Activated gamma-delta T cell (primary cell): ENCODE results near the gene OR11H7.
"Not testable (repeated sequence)": the region's sequence is repeated elsewhere in the genome, so short reads cannot be mapped to it uniquely, and the experiment has no call there.

Experiments used
- DNase-seq: peaks from one replicate; lab custom pipeline; 2025; lab: John Stamatoyannopoulos, UW
- total RNA-seq, 2 donors: gene quantifications; one replicate each; lab custom pipeline; 2026; lab: John Stamatoyannopoulos, UW

OR11H7 gene
- total RNA-seq = 0 reads per million in 2 donors

DNA sequence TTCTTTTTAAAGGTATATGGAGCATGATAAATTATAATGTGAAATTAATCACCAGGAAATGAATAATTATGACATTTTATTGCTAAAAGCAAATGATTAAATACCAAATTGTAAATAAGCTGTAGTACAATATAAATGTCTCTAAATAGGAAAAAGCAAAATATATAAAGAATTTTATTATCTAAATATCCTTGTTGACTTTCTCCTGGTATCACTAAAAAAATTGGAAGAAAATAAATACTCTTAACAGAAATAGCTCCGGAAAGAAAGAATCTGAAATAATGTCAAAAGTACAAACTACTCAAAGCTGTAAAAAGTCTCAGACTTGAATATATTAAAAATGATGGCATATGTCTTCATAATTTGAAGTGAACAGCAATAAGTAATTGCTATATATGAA lies at the start of gene OR11H7:
OR11H7 (plus strand) TSS at position 301 of the 400 bp plus-strand sequence.
- DNase-seq = no peak

DNA sequence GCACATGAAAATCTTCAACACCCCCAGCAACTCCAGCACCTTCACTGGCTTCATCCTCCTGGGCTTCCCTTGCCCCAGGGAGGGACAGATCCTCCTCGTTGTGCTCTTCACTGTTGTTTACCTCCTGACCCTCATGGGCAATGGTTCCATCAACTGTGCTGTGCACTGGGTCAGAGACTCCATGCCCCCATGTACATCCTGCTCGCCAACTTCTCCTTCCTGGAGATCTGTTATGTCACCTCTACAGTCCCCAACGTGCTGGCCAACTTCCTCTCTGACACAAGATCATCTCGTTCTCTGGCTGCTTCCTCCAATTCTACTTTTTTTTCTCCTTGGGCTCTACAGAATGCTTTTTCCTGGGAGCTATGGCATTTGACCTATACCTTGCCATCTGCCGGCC lies 49.6 kb upstream of the OR11H7 start:
- no peak for DNase-seq

DNA sequence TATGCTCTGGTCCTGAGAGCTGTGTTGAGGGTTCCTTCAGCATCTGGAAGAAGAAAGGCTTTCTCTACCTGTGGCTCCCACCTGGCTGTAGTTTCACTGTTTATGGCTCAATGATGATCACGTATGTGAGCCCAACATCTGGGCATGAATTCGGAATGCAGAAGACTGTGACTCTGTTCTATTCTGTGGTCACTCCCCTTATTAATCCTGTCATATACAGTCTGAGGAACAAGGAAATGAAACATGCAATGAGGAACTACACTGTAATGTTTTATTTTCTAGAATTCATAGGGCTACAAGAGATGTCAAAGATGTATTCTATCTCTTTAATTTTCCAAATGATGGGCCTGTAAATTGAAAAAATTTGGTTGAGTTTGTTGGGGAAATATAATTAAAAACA lies 48.9 kb upstream of the OR11H7 start:
- no peak for DNase-seq

DNA sequence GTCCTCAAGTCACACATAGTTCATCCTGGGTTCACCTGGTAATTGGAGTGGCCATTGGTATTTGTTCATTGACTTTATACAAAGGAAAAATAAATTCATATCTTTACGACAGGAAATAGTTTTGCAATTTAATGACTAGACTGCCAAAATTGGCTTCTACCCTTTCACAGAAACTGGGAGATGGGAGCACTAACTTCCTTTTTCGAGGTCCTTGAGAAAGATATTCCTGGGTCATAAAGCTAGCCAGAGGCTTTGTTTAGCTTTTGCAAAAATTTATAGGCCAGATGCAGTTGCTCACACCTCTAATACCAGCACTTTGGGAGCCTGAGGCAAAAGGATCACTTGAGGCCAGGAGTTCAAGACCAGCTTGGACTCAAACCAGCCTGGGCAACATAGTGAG lies 48.3 kb upstream of the OR11H7 start:
- DNase-seq = no peak

DNA sequence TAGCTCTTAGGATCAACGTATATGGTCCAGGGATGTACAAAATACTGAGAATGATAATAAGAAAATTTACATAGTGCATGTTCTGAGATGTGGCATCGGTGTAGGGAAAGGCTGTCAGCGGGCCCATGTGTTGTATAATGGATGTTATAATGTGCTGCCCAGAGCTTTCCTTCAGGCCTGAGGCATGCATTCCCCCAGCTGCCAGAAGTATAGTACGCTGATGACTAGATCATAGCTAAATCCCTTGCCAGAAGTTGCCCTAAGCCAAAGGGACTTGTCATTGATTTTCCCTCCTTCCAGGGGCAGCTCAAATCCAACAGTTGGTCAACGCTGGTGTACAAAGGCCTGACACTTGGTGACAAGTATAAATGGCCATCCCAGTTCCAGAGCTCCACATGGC lies 44.6 kb upstream of the OR11H7 start:
- no peak for DNase-seq

DNA sequence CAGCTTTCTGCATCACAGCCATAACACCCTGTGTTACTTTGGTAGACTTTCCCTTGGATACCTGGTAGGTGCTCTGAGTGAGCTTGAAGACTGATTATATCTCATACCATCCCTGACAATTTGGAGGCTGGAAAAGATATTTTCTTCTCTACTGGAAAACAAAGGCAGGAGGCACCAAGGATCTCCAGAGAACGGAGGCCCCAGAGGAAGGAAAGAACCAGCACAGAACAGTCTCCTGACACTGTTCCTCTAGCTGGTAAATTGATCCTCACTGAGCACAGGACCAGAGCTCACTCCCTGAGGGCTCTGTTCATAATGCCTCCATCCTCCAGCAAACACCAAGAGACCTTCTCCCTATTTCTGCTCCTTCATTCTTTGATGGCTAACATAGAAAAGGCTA lies 38.2 kb upstream of the OR11H7 start, which contains the start of gene OR11G2:
OR11G2 (plus strand) TSS at position 301 of the 400 bp plus-strand sequence. CDS start 6,542 bp downstream, outside the sequence.
- DNase-seq = no peak

DNA sequence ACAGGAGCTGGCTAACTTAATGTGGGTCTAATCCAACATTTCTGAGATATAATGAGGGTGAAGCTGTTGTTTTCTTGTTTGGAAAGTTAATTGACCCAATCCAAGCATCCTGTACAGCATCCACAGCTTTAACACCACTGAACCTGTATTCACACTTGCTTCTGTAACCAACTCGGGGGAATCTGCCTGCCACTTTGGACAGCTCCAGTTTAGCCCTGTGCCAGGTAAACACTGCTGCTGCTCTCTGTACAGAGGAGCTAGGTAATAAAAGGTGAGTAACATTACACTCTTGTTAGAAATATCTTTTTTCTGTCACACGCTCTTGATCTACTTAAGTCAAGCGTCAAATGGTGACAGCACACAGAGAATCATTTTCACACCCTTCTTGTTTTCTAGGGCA lies 37.4 kb upstream of the OR11H7 start:
- DNase-seq = no peak

DNA sequence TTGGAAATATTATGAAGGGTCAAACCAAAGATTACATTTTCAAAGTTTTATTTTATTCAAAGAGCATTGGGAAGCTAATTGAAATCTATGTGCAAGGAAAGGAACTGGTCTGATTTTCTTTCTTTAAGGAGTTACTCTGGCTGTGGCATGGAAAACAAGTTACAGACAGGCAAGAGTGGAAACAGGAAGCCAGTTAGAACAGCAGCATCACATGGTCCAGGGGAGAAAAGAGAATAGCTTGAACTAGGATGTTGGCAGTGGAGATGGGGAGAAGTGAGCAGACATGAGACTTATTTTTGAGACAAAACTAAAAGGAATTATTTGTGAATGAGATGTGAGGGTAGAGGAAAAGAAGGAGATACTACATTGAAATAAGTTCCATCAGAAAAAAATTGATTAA lies 34.7 kb upstream of the OR11H7 start:
- no peak for DNase-seq

DNA sequence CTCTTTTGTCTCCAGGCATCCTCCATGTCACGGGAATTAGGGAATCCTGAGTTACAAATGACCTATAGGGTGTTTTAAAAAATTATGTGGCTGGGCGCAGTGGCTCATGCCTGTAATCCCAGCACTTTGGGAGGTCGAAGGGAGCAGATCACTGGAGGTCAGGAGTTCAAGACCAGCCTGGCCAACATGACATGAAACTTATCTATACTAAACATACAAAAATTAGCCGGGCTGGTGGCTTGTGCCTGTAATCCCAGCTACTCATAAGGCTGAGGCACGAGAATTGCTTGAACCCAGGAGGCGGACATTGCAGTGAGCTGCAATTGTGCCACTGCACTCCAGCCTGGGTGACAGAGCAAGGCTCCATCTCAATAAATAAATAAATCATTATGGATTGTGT lies 33.6 kb upstream of the OR11H7 start:
- not testable (repeated sequence) for DNase-seq

DNA sequence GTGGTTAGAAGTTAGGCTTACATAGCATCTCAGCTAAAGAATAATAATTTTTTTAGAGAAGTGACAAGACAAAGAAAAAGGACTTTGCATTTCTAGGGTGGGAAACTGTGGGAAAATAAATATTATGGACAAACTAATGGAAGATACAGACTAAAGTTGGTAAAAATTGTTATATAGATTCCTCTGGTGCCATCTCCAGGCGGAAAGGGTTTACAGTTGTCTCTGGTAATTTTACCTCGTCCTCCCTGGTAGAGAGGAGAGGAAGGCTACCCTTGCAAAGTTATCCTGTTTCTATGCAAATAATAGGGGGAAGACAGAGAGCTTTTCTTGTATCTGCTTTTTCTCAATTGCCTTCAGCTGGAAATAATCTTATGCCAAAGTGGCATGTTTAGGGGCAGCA lies 32.9 kb upstream of the OR11H7 start:
- no peak for DNase-seq

DNA sequence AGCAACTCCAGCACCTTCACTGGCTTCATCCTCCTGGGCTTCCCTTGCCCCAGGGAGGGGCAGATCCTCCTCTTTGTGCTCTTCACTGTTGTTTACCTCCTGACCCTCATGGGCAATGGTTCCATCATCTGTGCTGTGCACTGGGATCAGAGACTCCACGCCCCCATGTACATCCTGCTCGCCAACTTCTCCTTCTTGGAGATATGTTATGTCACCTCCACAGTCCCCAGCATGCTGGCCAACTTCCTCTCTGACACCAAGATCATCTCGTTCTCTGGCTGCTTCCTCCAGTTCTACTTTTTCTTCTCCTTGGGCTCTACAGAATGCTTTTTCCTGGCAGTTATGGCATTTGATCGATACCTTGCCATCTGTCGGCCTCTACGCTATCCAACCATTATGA lies 31.3 kb upstream of the OR11H7 start:
- no peak for DNase-seq

DNA sequence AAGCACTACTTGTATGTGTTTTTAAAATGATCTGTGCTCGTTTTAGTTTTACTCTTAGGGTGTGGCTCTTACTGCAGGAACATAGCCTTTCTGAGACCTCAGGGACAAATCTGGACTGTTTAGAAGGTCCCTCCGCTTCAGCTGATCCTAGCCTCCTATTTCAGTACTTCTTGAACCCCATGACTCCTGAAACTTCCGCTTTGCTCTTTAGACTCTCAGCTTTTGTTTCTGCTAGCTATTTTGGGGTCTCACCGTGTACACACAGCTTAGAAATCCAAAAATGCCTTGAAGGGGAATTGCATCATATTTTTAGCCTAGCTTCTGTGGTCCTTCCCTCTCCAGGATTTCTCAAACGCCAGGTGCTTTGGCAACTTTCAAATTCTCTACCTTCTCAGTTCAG lies 29.8 kb upstream of the OR11H7 start:
- DNase-seq = no peak

DNA sequence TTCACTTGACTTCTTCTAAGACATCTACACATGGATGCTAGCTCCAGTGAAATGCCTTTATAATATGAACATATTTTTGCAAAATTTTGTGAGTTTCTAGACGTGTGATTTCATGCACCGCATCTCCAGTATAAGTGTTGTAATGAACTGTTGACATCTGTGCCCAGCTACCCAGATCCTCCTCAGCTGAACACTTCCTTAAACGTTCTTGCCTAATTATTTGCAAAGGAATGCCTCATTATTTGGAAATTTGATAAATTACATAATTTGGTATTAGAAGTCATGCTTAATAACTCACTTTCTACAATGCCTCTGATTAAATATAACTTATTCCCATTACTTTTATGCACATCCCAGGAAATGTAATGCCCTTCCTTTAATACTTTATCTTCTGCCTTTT lies 24.1 kb upstream of the OR11H7 start:
- no peak for DNase-seq

DNA sequence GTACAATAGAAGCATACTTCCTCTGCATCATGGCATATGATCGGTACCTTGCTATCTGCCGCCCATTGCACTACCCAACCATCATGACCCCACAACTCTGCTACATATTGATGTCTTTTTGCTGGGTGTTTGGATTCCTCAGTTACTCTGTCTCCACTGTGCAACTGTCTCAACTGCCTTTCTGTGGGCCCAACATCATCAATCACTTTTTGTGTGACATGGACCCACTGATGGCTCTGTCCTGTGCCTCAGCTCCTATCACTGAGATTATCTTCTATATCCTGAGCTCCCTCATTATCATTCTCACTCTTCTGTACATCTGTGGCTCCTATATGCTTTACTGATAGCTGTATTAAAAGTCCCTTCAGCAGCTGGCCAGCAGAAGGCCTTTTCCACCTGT lies 19.2 kb upstream of the OR11H7 start:
- DNase-seq = no peak

DNA sequence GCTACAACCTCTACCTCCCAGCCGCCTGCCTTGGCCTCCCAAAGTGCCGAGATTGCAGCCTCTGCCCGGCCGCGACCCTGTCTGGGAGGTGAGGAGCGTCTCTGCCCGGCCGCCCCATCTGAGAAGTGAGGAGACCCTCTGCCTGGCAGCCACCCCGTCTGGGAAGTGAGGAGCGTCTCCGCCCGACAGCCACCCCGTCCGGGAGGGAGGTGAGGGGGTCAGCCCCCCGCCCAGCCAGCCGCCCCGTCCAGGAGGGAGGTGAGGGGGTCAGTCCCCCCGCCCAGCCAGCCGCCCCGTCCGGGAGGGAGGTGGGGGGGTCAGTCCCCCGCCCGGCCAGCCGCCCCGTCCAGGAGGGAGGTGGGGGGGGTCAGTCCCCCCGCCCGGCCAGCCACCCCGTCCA lies 16.4 kb upstream of the OR11H7 start:
- DNase-seq = not testable (repeated sequence)

DNA sequence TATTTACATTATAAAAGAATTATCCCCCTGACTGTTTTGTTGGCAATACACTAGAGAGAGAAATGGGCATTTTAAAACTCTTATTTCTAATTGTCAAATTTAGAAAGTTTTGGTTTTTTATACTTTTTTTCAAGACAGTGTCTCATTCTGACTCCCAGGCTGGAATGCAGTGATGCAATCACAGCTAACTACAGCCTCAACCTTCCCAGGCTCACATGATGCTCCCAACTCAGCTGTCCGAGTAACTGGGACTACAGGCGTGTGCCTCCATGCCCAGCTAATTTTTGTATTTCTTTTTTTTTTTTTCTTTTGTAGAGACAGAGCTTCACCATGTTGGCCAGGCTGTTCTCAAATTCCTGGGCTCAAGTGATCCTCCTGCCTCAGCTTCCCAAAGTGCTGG lies 13.6 kb upstream of the OR11H7 start:
- DNase-seq = no peak

DNA sequence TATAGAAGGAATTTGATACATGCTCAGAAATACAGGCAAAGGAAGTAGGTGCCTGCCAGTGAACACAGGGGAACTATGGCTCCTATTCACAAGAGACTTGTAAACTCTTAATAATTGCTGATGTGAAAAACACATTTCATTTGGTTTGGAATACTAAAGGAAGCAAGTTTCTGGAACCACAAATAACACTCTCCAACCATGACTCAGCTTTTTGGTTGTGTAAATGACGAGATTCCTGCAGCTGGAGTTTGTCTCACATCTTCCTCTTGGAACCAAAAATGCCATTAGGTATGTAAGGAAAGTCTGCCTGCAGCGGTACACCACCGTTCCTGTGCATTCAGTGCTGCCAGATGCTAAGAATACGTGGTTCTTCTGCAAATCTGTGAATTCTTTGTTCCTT lies 9.7 kb upstream of the OR11H7 start:
- no peak for DNase-seq

DNA sequence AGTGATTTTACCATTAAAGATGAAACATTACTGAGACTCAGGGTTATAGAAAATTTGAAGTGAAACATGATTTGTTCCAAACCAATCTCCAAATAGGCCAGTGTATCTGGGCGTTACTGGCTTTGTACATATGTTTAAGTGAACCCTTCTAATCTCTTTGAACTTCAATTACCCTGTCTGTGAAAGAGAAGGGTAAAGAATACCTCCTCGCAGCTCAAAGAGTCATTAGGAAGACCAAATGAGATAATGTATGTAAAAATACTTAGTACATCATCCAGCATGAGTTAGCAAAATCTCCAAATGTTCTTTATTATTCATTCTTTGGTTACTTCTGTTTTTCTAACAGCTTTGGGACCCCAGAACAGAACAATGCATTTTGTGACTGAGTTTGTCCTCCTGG lies 5.4 kb upstream of the OR11H7 start, which contains the start of gene OR11H6:
OR11H6 (plus strand) TSS at position 301 of the 400 bp plus-strand sequence; CDS start at position 301, 0 bp downstream.
- DNase-seq = no peak

DNA sequence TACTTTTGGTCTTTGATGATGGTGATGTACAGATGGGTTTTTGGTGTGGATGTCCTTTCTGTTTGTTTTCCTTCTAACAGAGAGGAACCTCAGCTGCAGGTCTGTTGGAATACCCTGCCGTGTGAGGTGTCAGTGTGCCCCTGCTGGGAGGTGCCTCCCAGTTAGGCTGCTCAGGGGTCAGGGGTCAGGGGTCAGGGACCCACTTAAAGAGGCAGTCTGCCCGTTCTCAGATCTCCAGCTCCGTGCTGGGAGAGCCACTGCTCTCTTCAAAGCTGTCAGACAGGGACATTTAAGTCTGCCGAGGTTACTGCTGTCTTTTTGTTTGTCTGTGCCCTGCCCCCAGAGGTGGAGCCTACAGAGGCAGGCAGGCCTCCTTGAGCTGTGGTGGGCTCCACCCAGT lies 6.6 kb downstream of the OR11H7 start:
- not testable (repeated sequence) for DNase-seq

DNA sequence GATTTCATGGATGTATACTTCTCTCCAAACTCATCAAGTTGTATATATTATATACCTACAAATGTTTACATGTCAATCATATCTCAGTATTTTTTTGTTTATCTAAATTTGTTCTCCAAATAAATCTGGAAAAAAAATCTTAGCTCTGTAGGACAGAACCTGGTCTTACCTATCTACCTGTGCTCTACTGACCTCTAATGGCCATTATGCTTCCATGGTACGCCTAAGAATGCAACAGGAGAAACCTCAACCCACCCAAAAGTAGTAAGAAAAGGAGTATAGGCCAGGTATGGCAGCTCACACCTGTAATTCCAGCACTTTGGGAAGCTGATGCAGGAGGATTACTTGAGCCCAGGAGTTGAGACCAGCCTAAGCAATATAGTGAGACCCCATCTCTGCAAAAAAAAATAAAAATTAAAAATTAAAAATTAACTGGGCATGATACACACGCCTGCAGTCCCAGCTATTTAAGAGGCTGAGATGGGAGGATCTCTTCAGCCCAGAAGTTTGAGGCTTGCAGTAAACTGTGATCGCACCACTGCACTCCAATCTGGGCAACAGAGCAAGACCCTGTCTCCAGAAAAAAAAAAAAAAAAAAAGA lies 19.0 kb downstream of the OR11H7 start:
- DNase-seq = no peak

DNA sequence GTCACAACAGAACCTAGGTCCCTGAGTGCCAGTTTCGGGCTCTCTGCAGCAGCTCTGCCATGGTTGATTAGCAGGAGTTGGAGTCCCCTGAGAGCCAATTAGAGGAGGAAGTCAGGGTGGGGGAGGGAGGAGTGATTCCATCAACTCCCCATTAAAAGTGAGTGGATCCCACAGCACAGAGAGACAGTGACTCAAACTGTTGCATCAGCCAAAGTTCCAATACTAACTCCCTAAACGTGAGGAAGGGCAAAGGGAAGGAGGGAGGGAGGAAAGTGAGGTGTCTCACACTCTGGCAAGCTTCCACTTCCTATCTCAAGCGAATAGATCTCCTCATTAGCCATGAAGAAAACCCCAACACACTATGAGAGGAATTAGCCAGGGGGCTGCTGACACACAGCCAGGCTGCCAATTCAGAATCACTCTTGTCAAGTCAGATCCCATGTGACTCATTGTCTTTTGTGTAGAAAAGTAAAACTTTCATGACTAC lies 33.9 kb downstream of the OR11H7 start:
- DNase-seq = no peak

DNA sequence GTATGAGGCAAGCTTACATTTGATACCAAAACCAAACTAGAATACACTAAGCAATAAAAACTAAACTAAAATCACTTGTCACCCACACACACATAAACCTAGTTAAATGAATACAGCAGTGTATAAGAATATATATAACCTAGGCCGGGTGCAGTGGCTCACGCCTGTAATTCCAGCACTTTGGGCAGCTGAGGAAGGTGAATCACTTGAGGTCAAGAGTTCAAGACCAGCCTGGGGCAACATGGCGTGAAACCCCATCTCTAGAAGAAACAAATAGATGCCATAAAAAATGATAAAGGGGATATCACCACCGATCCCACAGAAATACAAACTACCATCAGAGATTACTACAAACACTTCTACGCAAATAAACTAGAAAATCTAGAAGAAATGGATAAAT lies 35.6 kb downstream of the OR11H7 start:
- not testable (repeated sequence) for DNase-seq

DNA sequence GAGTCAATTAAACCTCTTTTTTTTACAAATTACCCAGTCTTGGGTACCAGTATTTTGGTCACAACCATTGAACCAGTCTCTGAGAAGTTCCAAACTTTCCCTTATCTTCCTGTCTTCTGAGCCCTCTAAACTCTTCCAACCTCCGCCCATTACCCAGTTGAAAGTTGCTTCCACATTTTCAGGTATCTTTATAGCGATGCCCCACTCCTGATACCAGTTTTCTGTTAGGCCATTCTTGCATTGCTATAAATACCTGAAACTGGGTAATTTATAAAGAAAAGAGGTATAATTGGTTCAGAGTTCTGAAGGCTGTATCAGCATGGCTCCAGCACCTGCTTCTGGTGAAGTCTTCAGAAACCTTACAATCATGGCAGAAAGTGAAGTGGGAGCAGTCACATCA lies 45.3 kb downstream of the OR11H7 start:
- no peak for DNase-seq

DNA sequence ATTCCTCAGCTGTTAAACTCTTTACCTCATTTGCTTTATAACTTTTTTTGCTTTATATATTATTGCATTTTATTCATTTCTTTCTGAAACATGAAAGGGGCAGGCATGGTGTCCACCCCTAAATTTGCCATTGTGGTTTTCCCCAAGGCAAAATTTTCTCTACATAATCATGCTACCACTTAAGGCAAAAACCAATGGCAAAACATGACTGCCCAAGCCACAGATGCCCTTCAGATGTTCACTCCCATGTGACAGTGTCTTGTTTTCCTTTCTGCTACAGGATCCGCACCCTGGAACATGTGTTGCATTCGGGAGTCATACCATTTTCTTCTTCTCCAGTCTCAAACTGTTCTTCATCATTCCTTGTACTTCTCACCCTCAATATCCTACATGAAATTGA lies 48.6 kb downstream of the OR11H7 start:
- DNase-seq = no peak
